Left lung (tissue), 10 donors: Measurements from ENCODE around the gene C2. TPM values are rescaled to one million over a fixed set of nuclear protein-coding genes. Genes with fewer than 3 reads are reported as not detected.
A peak's percentile ranks its signal among the peaks of the same experiment; 100 is the strongest.

ENCODE experiments used
- ATAC-seq: fragments of 200-7000 bp; cut with Tn5 transposase; one replicate; pipeline ENCODE4 v1.9.1; 2020; ENCODE audit warnings: moderate library complexity
- DNase-seq, 4 donors: peaks; one replicate each; pipeline ENCODE4 v3.0.0-alpha.2; 2013 to 2020
- H3K27ac ChIP-seq, 2 donors: fragments of 200-600 bp; sonication (generic) in 1 of 2; one replicate each; pipeline versions ENCODE4 v1.5.0 to v1.8.0; 2020 to 2021
- H3K27me3 ChIP-seq, 2 donors: fragments of 200-600 bp; sonication (generic) in 1 of 2; one replicate each; pipeline versions ENCODE4 v1.5.0 to v1.8.0; 2020 to 2021
- H3K36me3 ChIP-seq, 2 donors: fragments of 200-600 bp; sonication (generic) in 1 of 2; one replicate each; pipeline versions ENCODE4 v1.5.0 to v1.8.0; 2020 to 2021
- H3K4me1 ChIP-seq, 2 donors: fragments of 200-600 bp; one replicate each; pipeline ENCODE4 v1.8.0; 2021
- H3K4me3 ChIP-seq, 2 donors: fragments of 200-600 bp; sonication (generic) in 1 of 2; one replicate each; pipeline versions ENCODE4 v1.5.0 to v1.8.0; 2020 to 2021; ENCODE audit warnings: mild to moderate bottlenecking in 1 of 2
- H3K9me3 ChIP-seq, 2 donors: fragments of 200-600 bp; sonication (generic) in 1 of 2; one replicate each; pipeline versions ENCODE4 v1.5.0 to v1.8.0; 2020 to 2021
- CTCF ChIP-seq, 2 donors: fragments of 200-600 bp; sonication (generic) in 1 of 2; IDR thresholded peaks; one replicate each; pipeline versions ENCODE4 v1.5.0 to v1.8.0; 2021; ENCODE audit warnings: antibody characterized with exemption in 2 of 2
- intact Hi-C, 2 donors: fragments of 100-400 bp; cut with DNase I; formaldehyde crosslinking; loops; one replicate each; pipeline versions ENCODE4 v1.11.2 to v1.14.2; 2022
- polyA plus RNA-seq, 6 donors: library from polyadenylated mRNA; unstranded; fragments of 120-200 nt; gene quantifications; one replicate each; pipeline ENCODE4 v1.2.1, GENCODE V29; 2013; ENCODE audit not compliant: insufficient read length in 6 of 6
- total RNA-seq, 2 donors: library from RNA; stranded (reverse); fragmentation: NEBNext Ultra II Directional; extraction: Animal tissue kit (Norgen Biotek cat#: 25700); gene quantifications; one replicate each; pipeline ENCODE4 v1.2.1, GENCODE V29; 2021
- donor health status: DM: no; HTN: yes; CAD: no.
- donor health status: DM: no; HTN: no; CAD: no.

Gene C2
- total and polyA plus RNA-seq, 8 donors, result 3.3 to 192 (median 5.2) TPM

- ATAC-seq (peak; percentile 4), DNase-seq (peak in 1 of 4 donors; percentile 39)
- H3K27me3 ChIP-seq, result no peaks in the 10 kb centered on the region
- H3K9me3 ChIP-seq, result no peaks in the 10 kb centered on the region
- peaks cover 13 to 32% of the 10 kb centered on the region in 2 donors for H3K4me1 ChIP-seq
- no peak for TF ChIP-seq CTCF (IDR thresholded peaks at IDR 0.05)
- H3K36me3 ChIP-seq, result peaks cover 0 to 71% of the 10 kb centered on the region in 2 donors
- H3K4me3 ChIP-seq, result peak overlapping the region; percentile 66 to 97
- intact Hi-C loops, result loop anchor here in 1 of 2 donors (10.0 kb wide), 1 partner anchor 284 kb away; no protein-coding TSS in a partner anchor
- peak overlapping the region; percentile 56 to 85 for H3K27ac ChIP-seq
These were observed 30.9 kb downstream of the C2 start for GRCh38 chr6:31958412-31958740.

GRCh38 chr6:31958741-31959739, 31.5 kb downstream of the C2 start, which contains the start of the genes NELFE and SKIC2:
Gene NELFE (minus strand): TSS chr6:31958971. CDS start chr6:31958446, 525 bp downstream.
Gene SKIC2 (plus strand): TSS chr6:31959175. CDS start chr6:31959193, 18 bp downstream.
- intact Hi-C loops, result loop anchor here in 1 of 2 donors (10.0 kb wide), 1 partner anchor 284 kb away; no protein-coding TSS in a partner anchor
- ATAC-seq (peak; percentile 100), DNase-seq (peak; percentile 96 to 99 (median 99))
- Histone ChIP-seq H3K27ac (peak within 1 kb of the TSS; percentile 82 to 85), H3K36me3 (peaks cover 0 to 71% of the 10 kb centered on the region in 2 donors), H3K4me3 (peak within 1 kb of the TSS; percentile 66 to 97), H3K27me3 (no peaks in the 10 kb centered on the region), H3K9me3 (no peaks in the 10 kb centered on the region), H3K4me1 (peaks cover 13 to 32% of the 10 kb centered on the region in 2 donors)
- peak in 1 of 2 donors; percentile 13 for TF ChIP-seq CTCF (IDR thresholded peaks at IDR 0.05)

GRCh38 chr6:31961616-31962015, 34.1 kb downstream of the C2 start:
- Histone ChIP-seq H3K27me3 (no peaks in the 10 kb centered on the region), H3K4me1 (peaks cover 13 to 32% of the 10 kb centered on the region in 2 donors), H3K36me3 (peaks cover 0 to 71% of the 10 kb centered on the region in 2 donors), H3K4me3 (no peak overlapping the region), H3K9me3 (no peaks in the 10 kb centered on the region), H3K27ac (no peak overlapping the region)
- DNase-seq (peak in 1 of 4 donors; percentile 71), ATAC-seq (no peak)
- TF ChIP-seq CTCF (IDR thresholded peaks at IDR 0.05), result no peak
- intact Hi-C loops, result no loop called here

- Histone ChIP-seq H3K4me3 (no peak overlapping the region), H3K27me3 (no peaks in the 10 kb centered on the region), H3K27ac (no peak overlapping the region), H3K9me3 (no peaks in the 10 kb centered on the region), H3K4me1 (peaks cover 6 to 14% of the 10 kb centered on the region in 2 donors), H3K36me3 (peaks cover 0 to 89% of the 10 kb centered on the region in 2 donors)
- ATAC-seq (no peak), DNase-seq (no peak)
- TF ChIP-seq CTCF (IDR thresholded peaks at IDR 0.05), result no peak
- intact Hi-C loops, result no loop called here
These were observed 36.4 kb downstream of the C2 start for GRCh38 chr6:31963921-31964320.

- intact Hi-C loops, result no loop called here
- peaks cover 0 to 99% of the 10 kb centered on the region in 2 donors for H3K36me3 ChIP-seq
- ATAC-seq, result no peak
These were observed 38.2 kb downstream of the C2 start for GRCh38 chr6:31965700-31966099.

More at GRCh38 chr6:31965700-31966099, 38.2 kb downstream of the C2 start:
- Histone ChIP-seq H3K4me1 (peaks cover 4 to 13% of the 10 kb centered on the region in 2 donors), H3K4me3 (no peak overlapping the region), H3K27ac (no peak overlapping the region), H3K9me3 (no peaks in the 10 kb centered on the region), H3K27me3 (no peaks in the 10 kb centered on the region)
- no peak for DNase-seq
- no peak for TF ChIP-seq CTCF (IDR thresholded peaks at IDR 0.05)
